ENCODE results near the gene RAB39B.

RAB39B gene

DNA sequence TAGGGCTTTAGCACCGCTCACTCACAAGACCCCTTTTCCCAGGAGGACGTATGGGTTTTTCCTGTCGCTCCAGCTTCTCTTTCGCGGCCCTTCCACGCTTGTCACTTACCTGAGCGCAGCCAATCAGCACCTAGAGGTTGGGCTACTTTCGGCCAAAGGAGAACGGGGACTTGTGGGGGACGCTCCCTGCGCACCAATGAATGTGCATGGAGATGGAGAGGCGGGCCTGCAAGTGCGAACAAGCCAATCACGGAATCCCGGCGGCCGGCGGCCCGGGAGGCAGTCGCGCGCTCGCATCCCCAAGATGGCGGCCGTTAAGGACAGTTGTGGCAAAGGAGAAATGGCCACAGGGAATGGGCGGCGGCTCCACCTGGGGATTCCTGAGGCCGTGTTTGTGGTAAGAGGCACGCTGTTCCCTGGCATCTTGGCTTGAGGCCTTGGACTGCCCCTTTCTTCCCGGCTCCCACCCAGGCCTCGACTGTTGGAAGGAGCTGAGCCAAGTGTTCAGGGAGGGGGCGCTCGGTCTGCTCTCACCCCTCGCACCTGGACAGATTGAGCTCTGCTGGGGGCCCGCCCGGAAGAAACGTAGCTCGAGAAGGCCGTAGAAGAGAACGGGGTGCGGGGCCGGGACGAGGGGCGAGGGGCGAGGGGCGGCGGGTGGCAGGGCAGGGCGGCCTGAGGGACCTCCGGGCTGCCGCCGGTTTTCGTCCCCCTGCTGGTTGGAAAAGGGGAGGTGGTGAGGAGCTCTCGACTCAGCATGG lies 47.9 kb downstream of the RAB39B start, which contains the start of gene VBP1:
TSS of gene VBP1 (plus strand) at position 282 of the 761 bp plus-strand sequence. CDS start at position 305, 23 bp downstream.
- DNase-seq (ENCODE audit: low read depth), result peak; percentile 87
- TF ChIP-seq, protein P1, sequence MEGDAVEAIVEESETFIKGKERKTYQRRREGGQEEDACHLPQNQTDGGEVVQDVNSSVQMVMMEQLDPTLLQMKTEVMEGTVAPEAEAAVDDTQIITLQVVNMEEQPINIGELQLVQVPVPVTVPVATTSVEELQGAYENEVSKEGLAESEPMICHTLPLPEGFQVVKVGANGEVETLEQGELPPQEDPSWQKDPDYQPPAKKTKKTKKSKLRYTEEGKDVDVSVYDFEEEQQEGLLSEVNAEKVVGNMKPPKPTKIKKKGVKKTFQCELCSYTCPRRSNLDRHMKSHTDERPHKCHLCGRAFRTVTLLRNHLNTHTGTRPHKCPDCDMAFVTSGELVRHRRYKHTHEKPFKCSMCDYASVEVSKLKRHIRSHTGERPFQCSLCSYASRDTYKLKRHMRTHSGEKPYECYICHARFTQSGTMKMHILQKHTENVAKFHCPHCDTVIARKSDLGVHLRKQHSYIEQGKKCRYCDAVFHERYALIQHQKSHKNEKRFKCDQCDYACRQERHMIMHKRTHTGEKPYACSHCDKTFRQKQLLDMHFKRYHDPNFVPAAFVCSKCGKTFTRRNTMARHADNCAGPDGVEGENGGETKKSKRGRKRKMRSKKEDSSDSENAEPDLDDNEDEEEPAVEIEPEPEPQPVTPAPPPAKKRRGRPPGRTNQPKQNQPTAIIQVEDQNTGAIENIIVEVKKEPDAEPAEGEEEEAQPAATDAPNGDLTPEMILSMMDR (IDR thresholded peaks at IDR 0.05; ENCODE audit: control insufficient read depth, extremely low read depth, insufficient read depth), result peak; percentile 29; the same call in 1 of the 2 replicates
- H3K4me3 ChIP-seq (ENCODE audit: low read depth, low read length), result peak within 1 kb of the TSS; percentile 74

DNA sequence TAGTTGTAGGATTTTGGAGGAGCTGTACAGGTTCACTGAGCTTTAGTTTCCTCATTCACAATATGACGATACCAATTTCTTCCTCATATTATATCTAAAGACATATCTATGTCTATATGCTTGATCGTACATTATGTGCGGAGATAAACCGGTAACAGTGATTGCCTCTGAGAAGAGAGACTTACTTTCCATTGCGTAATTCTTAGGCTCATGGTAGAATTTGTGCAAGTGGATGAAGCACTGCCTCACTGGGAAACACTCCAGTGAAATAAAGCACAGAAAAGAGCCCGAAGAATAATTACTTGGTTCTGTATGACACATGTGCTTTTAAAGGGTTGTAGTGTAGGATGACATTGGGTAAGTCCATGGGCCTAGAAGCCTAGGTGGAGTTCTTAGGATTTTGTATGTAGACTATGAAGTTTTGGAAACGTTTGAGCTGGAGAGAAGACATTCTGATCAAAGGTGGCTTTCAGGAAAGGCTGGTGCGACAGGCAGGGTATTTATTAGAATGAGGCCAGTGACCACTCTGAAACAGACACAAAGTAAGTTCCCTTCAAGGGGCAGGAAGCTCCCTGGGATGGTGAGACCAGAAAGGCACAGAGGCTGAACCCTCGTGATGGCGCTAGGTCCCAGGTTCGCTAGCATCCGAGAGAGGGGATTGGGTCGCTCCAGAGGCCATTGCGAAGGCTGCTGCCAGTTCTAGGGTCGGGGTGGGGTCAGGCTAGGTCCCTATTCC lies 48.7 kb downstream of the RAB39B start:
- peak overlapping the region; percentile 74 for H3K4me3 ChIP-seq (ENCODE audit: low read depth, low read length)
- DNase-seq (ENCODE audit: low read depth), result no peak
- TF ChIP-seq, protein P1 (IDR thresholded peaks at IDR 0.05; ENCODE audit: control insufficient read depth, extremely low read depth, insufficient read depth), result no peak

DNA sequence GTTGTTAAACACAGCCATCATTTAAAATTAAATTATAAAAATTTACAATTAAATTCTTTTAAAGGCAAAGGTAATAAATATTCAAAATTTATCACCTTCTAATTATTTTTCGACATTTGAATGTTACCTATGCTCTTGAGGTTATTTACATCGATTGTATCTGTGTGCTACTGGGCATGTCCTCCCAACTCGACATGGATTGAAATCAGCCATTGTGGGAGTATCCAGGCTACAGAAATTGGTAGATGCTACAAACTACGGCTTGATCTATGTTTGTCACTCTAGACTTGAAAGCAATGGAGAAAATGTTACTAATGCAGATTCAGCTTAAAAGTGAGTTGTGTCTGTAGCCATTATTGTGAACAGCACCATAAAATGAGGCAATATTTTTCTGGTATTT lies 50.6 kb downstream of the RAB39B start:
- DNase-seq (ENCODE audit: low read depth), result no peak
- no peak overlapping the region for H3K4me3 ChIP-seq (ENCODE audit: low read depth, low read length)
- TF ChIP-seq, protein P1 (IDR thresholded peaks at IDR 0.05; ENCODE audit: control insufficient read depth, extremely low read depth, insufficient read depth), result no peak

DNA sequence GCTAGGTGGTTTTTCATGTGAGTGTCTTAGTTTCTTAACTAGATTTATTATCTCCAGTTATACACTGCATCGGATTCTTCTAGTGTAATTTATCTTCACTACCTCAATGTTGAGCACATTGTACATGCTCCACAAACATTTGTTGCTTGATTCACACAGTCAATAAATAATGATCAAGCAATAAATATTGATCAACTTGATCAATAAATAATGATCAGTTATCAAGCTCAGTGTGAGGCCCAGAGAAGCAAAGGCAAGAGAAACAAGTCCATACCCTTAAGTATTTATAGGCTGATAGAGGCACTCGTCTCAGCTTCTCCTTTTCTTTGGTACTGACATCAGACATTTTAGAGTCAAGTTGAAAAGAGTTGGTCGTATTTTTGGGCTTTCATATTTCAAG lies 53.1 kb downstream of the RAB39B start:
- no peak for DNase-seq (ENCODE audit: low read depth)

More for the DNA sequence above, 53.1 kb downstream of the RAB39B start:
- TF ChIP-seq, protein P1 (IDR thresholded peaks at IDR 0.05; ENCODE audit: control insufficient read depth, extremely low read depth, insufficient read depth), result no peak
- no peak overlapping the region for H3K4me3 ChIP-seq (ENCODE audit: low read depth, low read length)

All from LNCaP clone FGC (cell line).